Colon (tissue), 2 donors: ENCODE data around the gene GCNT3.
"Not testable (repeated sequence)": the region's sequence is repeated elsewhere in the genome, so short reads cannot be mapped to it uniquely, and the experiment has no call there.

Experiments
- FAIRE-seq: peaks from 2 replicates; lab custom pipeline; 2012; peaks lifted over from hg19 to GRCh38; lab: Jason Lieb, UNC
- donor health status: control.
- donor health status: control.

The GCNT3 gene

DNA sequence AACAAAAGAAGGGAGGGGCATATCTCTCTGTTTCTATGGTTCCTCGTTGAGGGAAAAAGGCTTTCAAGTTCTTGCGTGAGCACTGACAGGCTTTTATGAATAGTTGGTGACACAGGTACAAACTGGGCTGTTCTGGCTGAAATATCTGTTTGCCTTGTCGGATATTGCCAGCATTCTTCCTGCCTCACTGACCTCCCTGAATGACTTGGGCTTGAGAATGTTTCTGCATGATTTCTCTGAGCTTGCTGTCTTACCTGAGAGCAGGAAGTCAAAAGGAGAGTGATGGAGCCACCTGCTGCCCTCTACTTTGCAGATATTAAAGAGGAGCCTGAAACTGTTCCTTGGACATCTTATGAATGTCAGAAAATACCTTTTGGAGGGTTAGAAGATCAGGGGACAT, 4.8 kb downstream of the GCNT3 start:
- FAIRE-seq: no peak

DNA sequence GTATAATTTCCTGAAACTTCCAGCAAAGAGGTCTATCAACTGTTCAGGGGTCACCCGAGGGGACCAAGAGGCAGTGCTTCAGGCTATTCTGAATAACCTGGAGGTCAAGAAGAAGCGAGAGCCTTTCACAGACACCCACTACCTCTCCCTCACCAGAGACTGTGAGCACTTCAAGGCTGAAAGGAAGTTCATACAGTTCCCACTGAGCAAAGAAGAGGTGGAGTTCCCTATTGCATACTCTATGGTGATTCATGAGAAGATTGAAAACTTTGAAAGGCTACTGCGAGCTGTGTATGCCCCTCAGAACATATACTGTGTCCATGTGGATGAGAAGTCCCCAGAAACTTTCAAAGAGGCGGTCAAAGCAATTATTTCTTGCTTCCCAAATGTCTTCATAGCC, 6.8 kb downstream of the GCNT3 start:
- no peak for FAIRE-seq

DNA sequence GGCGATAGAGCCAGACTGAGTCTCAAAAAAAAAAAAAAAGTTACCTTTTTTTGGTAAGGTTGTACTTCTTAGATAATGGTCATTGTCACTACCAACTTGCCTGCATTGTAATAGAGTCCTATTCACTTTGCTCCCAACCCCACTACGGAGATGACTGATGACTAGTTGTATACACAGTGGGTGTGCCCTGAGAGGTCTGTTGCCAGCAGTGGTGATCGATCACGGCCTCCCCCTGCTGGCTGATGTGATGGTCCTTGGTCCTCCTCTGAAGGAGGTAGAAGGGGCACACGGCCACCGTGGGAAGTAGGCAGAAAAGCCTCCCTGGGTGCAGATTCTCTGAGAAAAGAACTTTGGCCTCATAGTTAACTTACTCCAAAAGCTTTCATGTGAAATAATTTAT, 10.7 kb downstream of the GCNT3 start:
- FAIRE-seq: no peak

DNA sequence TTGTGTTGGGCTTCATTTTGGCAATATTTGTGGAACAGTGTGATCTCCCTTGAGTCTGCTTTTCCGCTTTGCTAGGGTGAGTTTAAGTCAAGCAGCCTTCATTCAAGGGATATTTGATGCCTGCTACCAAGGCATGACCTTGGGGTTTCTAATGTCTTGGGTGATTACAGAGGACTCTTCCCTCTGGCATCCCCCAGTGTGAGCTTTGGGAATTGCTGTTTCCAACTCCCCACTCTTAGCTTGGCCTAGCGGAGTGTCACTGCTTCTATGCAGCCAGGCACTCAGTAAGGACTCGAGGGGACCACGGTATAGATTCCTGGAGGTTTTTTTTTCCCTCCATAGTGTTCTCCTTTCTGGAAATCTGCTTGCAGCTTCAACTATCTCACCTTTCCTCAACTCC, 21.1 kb downstream of the GCNT3 start:
- no peak for FAIRE-seq

DNA sequence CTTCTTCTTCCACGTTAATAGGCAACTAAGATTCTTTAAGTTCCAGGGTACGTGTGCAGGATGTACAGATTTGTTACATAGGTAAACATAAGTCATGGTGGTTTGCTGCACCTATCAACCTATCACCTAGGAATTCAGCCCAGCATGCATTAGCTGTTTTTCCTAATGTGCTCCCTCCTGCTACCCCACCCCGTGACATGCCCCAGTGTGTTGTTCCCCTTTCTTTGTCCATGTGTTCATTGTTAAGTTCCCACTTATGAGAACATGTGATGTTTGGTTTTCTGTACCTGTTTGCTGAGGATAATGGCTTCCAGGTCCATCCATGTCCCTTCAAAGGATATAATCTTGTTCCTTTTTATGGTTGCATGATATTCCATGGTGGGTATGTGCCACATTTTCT, 24.6 kb downstream of the GCNT3 start:
- FAIRE-seq: no peak

DNA sequence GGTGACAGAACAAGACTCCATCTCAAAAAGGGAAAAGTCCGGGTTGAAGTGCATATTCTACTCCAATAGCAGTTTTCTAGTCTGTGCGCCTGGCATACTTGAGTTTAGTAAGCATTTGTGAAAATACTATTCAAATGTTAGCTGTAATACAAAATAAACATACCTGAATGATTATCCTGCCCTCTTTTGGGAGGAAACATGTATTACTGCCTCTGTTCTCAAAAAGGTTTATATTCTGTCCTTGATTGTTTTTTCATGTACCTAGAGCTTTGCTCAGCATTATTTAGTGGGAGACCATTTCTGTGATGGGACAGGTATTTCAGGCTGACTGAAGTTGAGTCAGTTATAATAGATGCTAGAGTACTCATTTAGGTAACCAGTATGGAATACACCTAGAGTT, 25.9 kb downstream of the GCNT3 start:
- not testable (repeated sequence) for FAIRE-seq

DNA sequence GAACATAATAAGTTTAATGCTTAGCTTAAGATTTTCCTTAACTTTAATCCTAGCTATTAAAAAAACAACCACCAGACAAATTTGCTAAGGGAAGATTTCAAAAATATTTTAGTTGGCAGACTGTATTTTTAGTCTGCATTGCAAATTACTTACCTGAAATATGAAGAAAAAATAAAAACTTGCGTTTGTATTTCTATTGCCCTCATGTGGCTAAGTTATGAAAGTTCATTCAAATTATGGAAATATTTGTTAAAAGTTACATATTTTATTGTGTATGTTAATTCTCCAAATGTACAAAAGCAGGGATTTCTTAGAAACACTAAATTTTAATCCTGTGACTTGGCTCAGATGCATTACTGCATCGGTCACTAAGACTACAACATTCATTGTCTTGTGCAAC, 30.8 kb downstream of the GCNT3 start:
- no peak for FAIRE-seq

DNA sequence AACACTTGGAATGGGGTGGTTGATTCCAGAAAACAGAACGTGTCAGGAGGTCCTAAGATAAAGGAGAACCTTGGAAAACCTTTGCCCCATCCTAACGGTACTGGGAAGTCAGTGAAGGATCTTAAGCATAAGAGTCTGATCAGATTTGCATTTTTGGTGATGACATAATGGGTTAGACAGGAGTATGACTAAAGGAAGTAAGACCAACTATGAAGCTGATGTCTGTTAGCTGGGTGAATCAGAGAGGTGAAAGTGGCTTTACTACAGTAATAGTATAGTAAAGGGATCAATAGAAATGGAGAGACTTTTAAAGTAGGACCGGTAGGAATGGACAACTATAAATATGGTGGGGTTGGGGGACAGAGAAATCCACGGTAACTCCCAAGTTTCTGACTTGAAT, 33.2 kb downstream of the GCNT3 start:
- FAIRE-seq: no peak

DNA sequence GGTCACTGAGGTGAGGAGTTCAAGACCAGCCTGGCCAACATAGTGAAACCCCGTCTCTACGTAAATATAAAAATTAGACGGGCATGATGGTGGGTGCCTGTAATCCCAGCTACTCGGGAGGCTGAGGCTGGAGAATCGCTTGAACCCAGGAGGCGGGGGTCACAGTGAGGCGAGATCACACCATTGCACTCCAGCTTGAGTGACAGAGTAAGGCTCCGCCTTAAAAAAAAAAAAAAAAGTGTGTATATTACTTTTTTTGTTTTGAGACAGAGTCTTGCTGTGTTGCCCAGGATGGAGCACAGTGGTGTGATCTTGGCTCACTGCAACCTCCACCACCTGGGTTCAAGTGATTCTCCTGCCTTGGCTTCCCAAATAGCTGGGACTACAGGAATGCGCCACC, 34.2 kb downstream of the GCNT3 start:
- FAIRE-seq: not testable (repeated sequence)

DNA sequence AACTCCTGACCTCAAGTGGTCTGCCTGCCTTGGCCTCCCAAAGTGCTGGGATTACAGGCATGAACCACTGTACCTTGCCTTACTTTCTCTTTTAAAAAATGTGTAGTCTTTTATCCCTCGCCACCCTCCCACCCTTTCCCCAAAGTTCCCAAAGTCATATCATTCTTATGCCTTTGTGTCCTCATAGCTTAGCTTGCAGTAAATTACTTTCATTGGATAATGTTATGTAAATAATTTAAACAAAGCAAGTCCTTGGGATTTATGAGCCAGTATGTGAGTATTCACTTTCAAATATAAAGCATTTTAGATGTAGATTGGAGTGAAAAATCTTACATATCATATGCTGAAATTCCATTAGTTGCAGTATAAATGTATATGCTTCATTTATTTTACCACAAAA, 34.7 kb downstream of the GCNT3 start:
- no peak for FAIRE-seq

DNA sequence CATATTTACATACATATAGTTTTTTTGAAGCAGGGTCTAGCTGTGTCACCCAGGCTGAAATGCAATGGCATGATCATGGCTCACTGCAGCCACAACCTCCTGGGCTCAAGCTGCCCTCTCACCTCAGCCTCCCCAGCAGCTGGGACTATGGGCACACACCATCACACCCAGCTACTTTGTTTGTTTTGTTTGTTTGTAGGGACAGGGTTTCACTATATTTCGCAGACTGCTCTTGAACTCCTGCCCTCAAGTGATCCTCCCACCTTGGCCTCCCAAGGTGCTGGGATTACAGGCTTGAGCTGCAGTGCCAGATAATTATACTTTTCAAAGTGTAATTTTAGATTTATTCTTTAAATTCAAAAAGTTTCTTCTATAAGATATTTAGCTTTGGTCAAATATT, 35.5 kb downstream of the GCNT3 start:
- FAIRE-seq: no peak

DNA sequence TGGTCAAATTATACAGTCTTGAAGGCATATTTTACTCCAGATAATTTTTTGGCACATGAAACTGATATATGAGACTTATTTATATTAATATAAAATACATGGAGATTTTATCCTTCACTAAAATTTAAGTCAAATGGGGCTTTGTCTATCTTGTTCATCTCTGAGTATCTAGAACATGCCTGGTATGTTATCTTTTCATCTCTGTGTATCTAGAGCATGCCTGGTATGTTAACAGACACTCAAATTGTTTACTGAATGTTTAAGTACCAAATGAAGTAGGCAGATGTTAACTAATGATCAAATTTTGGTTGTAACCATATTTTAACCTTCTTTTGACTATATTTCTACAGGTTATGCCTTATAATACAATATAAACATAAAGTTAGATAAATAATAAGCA, 38.0 kb downstream of the GCNT3 start:
- FAIRE-seq: no peak

DNA sequence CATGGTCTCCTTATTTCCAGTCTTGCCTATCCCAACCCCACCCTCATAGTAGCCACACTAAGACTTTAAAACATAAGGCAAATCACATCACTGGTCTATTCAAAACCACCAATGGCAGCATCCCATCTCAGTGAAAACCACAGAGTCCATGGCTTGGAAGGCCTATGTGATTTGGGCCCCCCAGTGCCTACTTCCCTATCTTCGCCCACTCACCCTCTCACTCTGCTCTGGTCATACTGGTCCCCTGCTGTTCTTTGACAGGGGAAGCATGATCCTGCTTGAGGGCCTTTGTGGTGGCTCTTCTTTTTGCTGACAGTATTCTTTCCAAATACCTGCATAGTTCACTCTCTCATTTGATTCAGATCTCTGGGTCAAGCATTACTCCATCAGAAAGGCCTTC, 42.5 kb downstream of the GCNT3 start:
- FAIRE-seq: no peak

DNA sequence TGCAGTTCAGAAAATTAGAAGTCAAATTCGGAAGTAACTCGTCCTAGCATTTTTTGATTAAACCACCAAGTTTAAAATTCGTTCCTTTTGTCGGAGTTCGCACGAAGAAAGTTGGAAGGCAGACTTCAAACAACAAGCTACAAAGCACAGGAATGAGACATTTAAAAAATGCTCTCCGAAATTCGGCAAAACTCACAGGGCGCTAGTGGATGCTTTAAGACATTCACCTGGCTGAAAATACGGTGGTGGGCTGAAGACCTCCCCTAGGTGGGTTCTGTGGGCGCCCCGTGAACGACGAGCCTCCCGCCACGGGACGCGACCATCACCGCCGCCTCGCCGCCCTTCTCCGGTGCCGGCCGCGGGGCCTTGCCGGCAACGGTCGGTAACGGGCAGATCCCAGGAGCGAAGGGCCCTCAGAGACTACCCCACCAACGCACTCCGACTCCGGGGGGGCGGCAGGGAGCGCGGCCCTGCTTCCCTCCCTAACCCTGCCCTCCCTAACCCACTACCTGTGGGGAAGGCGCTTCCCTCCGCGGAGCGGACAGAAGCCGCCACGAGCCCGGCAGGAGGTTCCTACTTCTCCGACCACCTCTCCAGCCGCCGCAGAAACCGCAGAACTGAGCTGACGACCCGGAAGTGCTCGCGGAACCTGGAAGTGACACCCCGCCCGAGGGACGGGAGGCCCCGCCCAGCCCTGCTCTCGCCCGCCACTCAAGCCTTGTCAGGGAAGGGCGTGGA, 45.5 kb downstream of the GCNT3 start, which contains the start of gene GTF2A2:
Gene GTF2A2, minus strand, starts transcription at position 619 of the 738 bp plus-strand sequence. CDS start 5,238 bp downstream, outside the sequence.
- no peak for FAIRE-seq

DNA sequence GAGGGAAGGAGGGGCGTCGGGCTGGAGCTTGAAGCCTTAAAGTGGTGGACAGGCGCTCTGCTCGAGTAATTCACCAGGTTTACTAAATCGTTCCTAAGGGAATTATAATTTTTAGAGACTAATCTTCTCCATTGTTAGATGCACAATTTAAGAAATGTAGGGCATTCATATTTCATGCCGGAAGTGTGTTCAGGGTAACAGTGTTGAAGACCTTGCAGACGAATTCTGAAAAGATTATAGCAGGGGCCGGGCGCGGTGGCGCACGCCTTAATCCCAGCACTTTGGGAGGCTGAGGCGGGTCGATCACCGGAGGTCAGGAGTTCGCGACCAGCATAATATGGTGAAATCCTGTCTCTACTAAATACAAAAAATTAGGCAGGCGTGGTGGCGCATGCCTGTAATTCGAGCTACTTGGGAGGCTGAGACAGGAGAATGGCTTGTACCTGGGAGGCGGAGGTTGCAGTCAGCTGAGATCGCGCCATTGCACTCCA, 46.1 kb downstream of the GCNT3 start:
- peak; percentile 57 for FAIRE-seq

DNA sequence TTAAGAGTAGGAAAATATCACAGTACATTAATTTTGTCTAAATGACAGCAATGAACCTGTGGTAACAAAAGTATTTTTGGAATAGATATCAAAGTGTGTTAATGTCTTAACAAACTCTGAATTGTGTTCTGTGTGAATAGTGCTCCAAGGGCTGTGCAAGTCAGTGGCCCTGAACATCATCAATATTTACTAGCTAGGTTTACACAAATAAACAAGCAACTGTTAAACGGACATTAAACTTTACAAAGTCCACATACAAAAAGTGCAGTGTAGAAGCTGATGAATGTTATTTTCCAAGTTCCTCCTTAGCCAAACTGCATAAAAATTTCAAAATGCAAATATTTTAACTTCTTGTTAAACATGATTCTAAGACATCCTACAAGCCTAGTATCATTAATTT, 47.8 kb downstream of the GCNT3 start:
- no peak for FAIRE-seq

DNA sequence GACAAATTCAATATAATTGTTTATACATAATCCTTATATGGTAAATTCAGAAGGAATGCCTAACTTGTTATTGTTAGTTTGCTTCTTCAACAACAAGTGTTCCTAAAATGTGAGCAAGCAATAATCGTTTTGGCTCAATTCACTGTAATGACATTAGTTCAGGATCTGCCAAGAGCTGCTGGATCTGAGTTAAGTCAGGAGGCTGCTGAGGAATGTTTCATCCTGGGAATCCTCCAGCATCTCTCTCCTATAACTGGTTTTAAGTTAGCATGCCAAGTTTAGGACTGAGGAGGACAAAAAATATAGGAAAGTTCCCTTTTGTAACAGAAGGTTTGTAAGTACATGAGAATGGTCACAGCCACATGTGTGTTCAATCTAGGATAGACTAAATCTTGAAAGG, 50.7 kb downstream of the GCNT3 start:
- no peak for FAIRE-seq

DNA sequence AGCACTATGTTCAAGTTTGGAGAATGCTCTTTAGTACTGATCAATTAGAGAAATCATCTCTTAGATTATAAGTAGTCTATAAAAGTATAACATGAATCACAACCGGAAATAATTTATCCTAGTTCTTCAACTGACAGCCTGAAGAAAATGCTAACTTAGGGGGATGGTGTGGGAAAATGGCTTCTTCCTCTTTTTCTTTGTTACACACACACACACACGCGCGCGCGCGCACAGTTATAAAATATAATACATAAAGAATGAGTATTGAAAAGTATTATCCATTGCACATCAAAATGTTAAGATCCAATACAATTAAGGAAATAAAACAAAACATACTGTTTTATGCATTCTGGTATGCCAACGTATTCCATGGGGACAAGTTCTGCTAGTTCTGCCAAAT, 57.0 kb downstream of the GCNT3 start:
- no peak for FAIRE-seq
